Neural crest cell (in vitro differentiated cells): ENCODE results near the gene SCUBE1. TPM values are rescaled to one million over a fixed set of nuclear protein-coding genes. Genes with fewer than 3 reads are reported as not detected.

Source experiments
- DNase-seq: peaks from one replicate; pipeline ENCODE4 v3.0.0; 2021; ENCODE audit warnings: low read depth, mixed read lengths, low spot score
- H3K27ac Mint-ChIP-seq: one replicate; pipeline ENCODE4 v1.8.0; 2021; ENCODE audit warnings: mild to moderate bottlenecking, mixed read lengths; ENCODE audit not compliant: unreplicated experiment
- H3K27me3 Mint-ChIP-seq: 2 replicates; pipeline ENCODE4 v1.8.0; 2021; ENCODE audit warnings: low read depth, mild to moderate bottlenecking, mixed read lengths
- H3K36me3 Mint-ChIP-seq: 2 replicates; pipeline ENCODE4 v1.8.0; 2021; ENCODE audit warnings: low read depth, mild to moderate bottlenecking, mixed read lengths
- H3K4me1 Mint-ChIP-seq: 2 replicates; pipeline ENCODE4 v1.8.0; 2021; ENCODE audit warnings: mixed read lengths
- H3K4me3 Mint-ChIP-seq: one replicate; pipeline ENCODE4 v1.8.0; 2021; ENCODE audit warnings: mild to moderate bottlenecking, mixed read lengths
- H3K9me3 Mint-ChIP-seq: 2 replicates; pipeline ENCODE4 v1.8.0; 2021; ENCODE audit warnings: mixed read lengths
- CTCF ChIP-seq: fragments of 200-600 bp; sonication (generic); conservative IDR thresholded peaks from 2 replicates; pipeline ENCODE4 v1.5.0; 2021; ENCODE audit warnings: antibody characterized with exemption, mild to moderate bottlenecking
- total RNA-seq: library from RNA; stranded (reverse); gene quantifications from 2 replicates; pipeline ENCODE4 v1.2.1, GENCODE V29; 2021

The SCUBE1 gene
- total RNA-seq, 1 donor from 2014 or later = 12.1 TPM

DNA sequence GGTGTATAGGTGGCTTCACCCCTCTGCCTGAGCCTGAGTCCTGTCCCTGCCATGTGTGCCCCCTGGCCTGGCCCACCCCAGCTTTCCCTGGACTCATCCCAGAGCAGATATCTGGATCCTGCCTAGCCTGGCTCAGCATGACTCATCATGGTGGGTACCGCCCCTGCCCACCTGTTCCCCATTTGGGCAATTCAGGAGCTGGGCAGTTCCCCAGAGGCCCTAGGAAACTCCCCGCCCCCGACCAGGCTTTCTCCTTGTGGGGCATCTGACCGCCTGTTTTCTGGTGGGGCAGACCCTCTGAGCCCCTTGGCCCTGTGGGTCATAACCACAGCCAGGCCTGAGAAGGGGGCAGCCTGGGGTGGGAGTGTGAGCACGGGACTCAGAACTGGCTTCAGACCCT, 187.4 kb downstream of the SCUBE1 start:
- no peak overlapping the region for H3K4me3 Mint-ChIP-seq
- no peak overlapping the region for H3K27ac Mint-ChIP-seq
- TF ChIP-seq CTCF = no peak
- H3K27me3 Mint-ChIP-seq = peaks cover 12% of the 10 kb centered on the region
- no peak for DNase-seq
- H3K9me3 Mint-ChIP-seq = no peaks in the 10 kb centered on the region
- H3K4me1 Mint-ChIP-seq = peaks cover 17% of the 10 kb centered on the region
- no peaks in the 10 kb centered on the region for H3K36me3 Mint-ChIP-seq

DNA sequence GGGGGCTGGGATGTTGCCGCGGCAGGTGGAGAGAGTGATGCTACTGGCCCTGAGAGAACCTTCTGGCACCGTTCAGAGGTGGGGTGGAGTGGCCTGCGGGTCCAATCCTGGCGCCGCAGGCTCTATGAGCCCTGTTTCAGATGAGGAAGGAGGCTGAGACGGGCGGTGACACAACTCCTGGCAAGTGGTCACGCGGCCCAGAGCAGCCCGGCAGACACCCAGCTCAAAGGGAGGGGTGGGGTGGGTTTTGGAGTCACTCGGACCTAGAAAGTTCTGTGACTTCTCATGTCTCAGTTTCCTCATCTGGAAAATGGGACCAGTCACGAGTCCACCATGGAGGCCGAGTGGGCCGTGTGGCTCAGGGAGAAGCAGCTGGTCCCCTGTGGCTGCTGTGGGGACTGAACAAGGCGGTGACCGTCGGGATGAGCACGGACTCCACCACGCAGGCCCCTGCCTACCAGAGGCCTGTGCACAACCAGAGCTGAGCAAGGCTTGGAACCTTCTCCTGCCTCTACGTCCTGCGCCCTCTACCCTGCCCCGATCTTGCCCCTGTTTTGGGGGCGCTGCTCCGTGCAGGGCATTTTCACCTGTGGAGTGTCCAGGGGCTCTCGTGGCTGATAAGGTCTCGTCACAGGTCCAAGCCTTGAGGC, 188.2 kb downstream of the SCUBE1 start:
- H3K4me1 Mint-ChIP-seq = peaks cover 18% of the 10 kb centered on the region
- no peaks in the 10 kb centered on the region for H3K9me3 Mint-ChIP-seq
- no peak for TF ChIP-seq CTCF
- peaks cover 12% of the 10 kb centered on the region for H3K27me3 Mint-ChIP-seq
- DNase-seq = no peak
- H3K4me3 Mint-ChIP-seq = no peak overlapping the region
- peak overlapping the region; percentile 35 for H3K27ac Mint-ChIP-seq
- no peaks in the 10 kb centered on the region for H3K36me3 Mint-ChIP-seq

DNA sequence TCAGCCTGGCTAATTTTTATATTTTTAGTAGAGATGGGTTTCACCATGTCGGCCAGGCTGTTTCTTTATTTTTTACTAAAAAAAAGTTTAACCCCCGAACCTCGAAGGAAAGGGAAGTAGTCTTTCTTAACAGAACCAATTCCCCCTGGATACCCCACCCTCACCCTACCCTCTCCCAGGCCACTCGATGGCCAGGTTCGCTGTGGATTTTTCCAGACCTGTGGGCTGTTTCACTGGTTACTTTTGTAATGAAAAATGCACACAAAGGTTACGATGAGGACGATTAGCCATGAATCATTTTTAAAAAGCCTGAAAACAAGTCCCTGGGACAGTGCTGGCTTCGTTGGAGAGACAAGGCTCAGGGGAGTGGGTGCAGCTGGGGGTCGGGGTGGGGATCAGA, 189.3 kb downstream of the SCUBE1 start:
- Mint-ChIP-seq H3K4me3 (no peak overlapping the region), H3K27ac (no peak overlapping the region), H3K36me3 (no peaks in the 10 kb centered on the region), H3K9me3 (no peaks in the 10 kb centered on the region), H3K27me3 (peaks cover 12% of the 10 kb centered on the region), H3K4me1 (peaks cover 18% of the 10 kb centered on the region)
- no peak for DNase-seq
- TF ChIP-seq CTCF = no peak

- H3K4me1 Mint-ChIP-seq = peaks cover 9% of the 10 kb centered on the region
- no peaks in the 10 kb centered on the region for H3K9me3 Mint-ChIP-seq
- H3K36me3 Mint-ChIP-seq = no peaks in the 10 kb centered on the region
- TF ChIP-seq CTCF = no peak
- no peak overlapping the region for H3K27ac Mint-ChIP-seq
- peak overlapping the region; percentile 56 for H3K4me3 Mint-ChIP-seq
- DNase-seq = no peak
- peaks cover 19% of the 10 kb centered on the region for H3K27me3 Mint-ChIP-seq
These were observed 190.7 kb downstream of the SCUBE1 start for GRCh38 chr22:43152357-43153071.

- peaks cover 9% of the 10 kb centered on the region for H3K4me1 Mint-ChIP-seq
- H3K36me3 Mint-ChIP-seq = no peaks in the 10 kb centered on the region
- H3K4me3 Mint-ChIP-seq = no peak overlapping the region
- no peak for DNase-seq
- TF ChIP-seq CTCF = no peak
- H3K27me3 Mint-ChIP-seq = peaks cover 19% of the 10 kb centered on the region
- no peak overlapping the region for H3K27ac Mint-ChIP-seq
- no peaks in the 10 kb centered on the region for H3K9me3 Mint-ChIP-seq
These were observed 191.2 kb downstream of the SCUBE1 start for GRCh38 chr22:43152003-43152356.
